Trophoblast cell (in vitro differentiated cells and primary cell): Measurements from ENCODE around the gene MAP3K1. TPM values are rescaled to one million over a fixed set of nuclear protein-coding genes. Genes with fewer than 3 reads are reported as not detected.

Source experiments
- DNase-seq, 2 donors: peaks; one replicate each; pipeline ENCODE4 v3.0.0-alpha.2; 2016
- H2AFZ ChIP-seq: 2 replicates; pipeline ENCODE4 v1.6.1; 2013; ENCODE audit warnings: low read length, moderate library complexity, mild to moderate bottlenecking; ENCODE audit not compliant: insufficient read depth, poor library complexity
- H2AK5ac ChIP-seq: 2 replicates; pipeline ENCODE4 v1.6.1; 2013; ENCODE audit warnings: mild to moderate bottlenecking, low read length
- H2BK120ac ChIP-seq: 2 replicates; pipeline ENCODE4 v1.6.1; 2013; ENCODE audit warnings: low read length, mild to moderate bottlenecking, moderate library complexity; ENCODE audit not compliant: insufficient read depth, poor library complexity
- H2BK12ac ChIP-seq: 2 replicates; pipeline ENCODE4 v1.6.1; 2013; ENCODE audit warnings: mild to moderate bottlenecking, low read length, moderate library complexity
- H2BK5ac ChIP-seq: 2 replicates; pipeline ENCODE4 v1.6.1; 2013; ENCODE audit warnings: low read length, low read depth, moderate library complexity, mild to moderate bottlenecking; ENCODE audit not compliant: poor library complexity
- H3K14ac ChIP-seq: 2 replicates; pipeline ENCODE4 v1.6.1; 2013; ENCODE audit warnings: mild to moderate bottlenecking, low read length
- H3K18ac ChIP-seq: 2 replicates; pipeline ENCODE4 v1.6.1; 2013; ENCODE audit warnings: mild to moderate bottlenecking, low read length
- H3K23ac ChIP-seq: 2 replicates; pipeline ENCODE4 v1.6.1; 2013; ENCODE audit warnings: low read length
- H3K27ac ChIP-seq: 2 replicates; pipeline ENCODE4 v1.5.1; 2013; ENCODE audit warnings: low read depth, mild to moderate bottlenecking, inconsistent platforms, low read length, moderate library complexity
- H3K27me3 ChIP-seq: 2 replicates; pipeline ENCODE4 v1.6.1; 2013; ENCODE audit warnings: inconsistent platforms, mild to moderate bottlenecking, low read length, moderate library complexity; ENCODE audit not compliant: insufficient read depth
- H3K36me3 ChIP-seq, 2 experiments: 1 replicate in 1 of 2; 2 replicates in 1 of 2; pipeline ENCODE4 v1.6.1; 2013; ENCODE audit warnings: low read length in 2 of 2, mild to moderate bottlenecking in 2 of 2, moderate library complexity in 1 of 2; ENCODE audit not compliant: insufficient read depth in 2 of 2, control insufficient read depth in 1 of 2
- H3K4ac ChIP-seq: 2 replicates; pipeline ENCODE4 v1.6.1; 2013; ENCODE audit warnings: low read depth, mild to moderate bottlenecking, low read length, moderate library complexity
- H3K4me1 ChIP-seq, 2 experiments: 1 replicate in 1 of 2; 2 replicates in 1 of 2; pipeline ENCODE4 v1.6.1; 2013; ENCODE audit warnings: low read length in 2 of 2, mild to moderate bottlenecking in 2 of 2, moderate library complexity in 1 of 2; ENCODE audit not compliant: insufficient read depth in 2 of 2, control insufficient read depth in 1 of 2
- H3K4me2 ChIP-seq: 2 replicates; pipeline ENCODE4 v1.6.1; 2013; ENCODE audit warnings: inconsistent platforms, mild to moderate bottlenecking, low read length, moderate library complexity
- H3K4me3 ChIP-seq: 2 replicates; pipeline ENCODE4 v1.5.1; 2013; ENCODE audit warnings: mild to moderate bottlenecking, low read depth, low read length, inconsistent platforms
- H3K79me1 ChIP-seq: one replicate; pipeline ENCODE4 v1.6.1; 2013; ENCODE audit warnings: low read length
- H3K79me2 ChIP-seq: 2 replicates; pipeline ENCODE4 v1.6.1; 2013; ENCODE audit warnings: low read length, mild to moderate bottlenecking; ENCODE audit not compliant: control insufficient read depth, insufficient read depth, poor library complexity
- H3K9ac ChIP-seq: 2 replicates; pipeline ENCODE4 v1.6.1; 2013; ENCODE audit warnings: mild to moderate bottlenecking, low read length
- H3K9me3 ChIP-seq: 2 replicates; pipeline ENCODE4 v1.6.1; 2013; ENCODE audit warnings: low read depth, mild to moderate bottlenecking, control low read depth, inconsistent platforms, low read length; ENCODE audit not compliant: insufficient read depth
- H4K12ac ChIP-seq: 2 replicates; pipeline ENCODE4 v1.6.1; 2013; ENCODE audit warnings: low read depth, mild to moderate bottlenecking, low read length, moderate library complexity
- H4K8ac ChIP-seq: 2 replicates; pipeline ENCODE4 v1.6.1; 2013; ENCODE audit warnings: low read depth, mild to moderate bottlenecking, low read length, moderate library complexity
- H4K91ac ChIP-seq: one replicate; pipeline ENCODE4 v1.6.1; 2013; ENCODE audit warnings: low read depth, mild to moderate bottlenecking, low read length, moderate library complexity
- WGBS: extraction: QIAGEN DNeasy Blood & Tissue Kit; methylation state at CpG from one replicate; pipeline ENCODE4 v1.1.7; 2013; ENCODE audit warnings: missing lambda C conversion rate; ENCODE audit not compliant: insufficient read length, insufficient coverage; ENCODE audit errors: extremely low coverage; 5-methylcytosine and 5-hydroxymethylcytosine counted together
- polyA plus RNA-seq: library from polyadenylated mRNA; stranded (reverse); fragments of 200-250 nt; gene quantifications from 2 replicates; pipeline ENCODE4 v1.2.3, GENCODE V29; 2013

MAP3K1 gene
- polyA plus RNA-seq: 13.4 and 13.5 TPM in 2 replicates

DNA sequence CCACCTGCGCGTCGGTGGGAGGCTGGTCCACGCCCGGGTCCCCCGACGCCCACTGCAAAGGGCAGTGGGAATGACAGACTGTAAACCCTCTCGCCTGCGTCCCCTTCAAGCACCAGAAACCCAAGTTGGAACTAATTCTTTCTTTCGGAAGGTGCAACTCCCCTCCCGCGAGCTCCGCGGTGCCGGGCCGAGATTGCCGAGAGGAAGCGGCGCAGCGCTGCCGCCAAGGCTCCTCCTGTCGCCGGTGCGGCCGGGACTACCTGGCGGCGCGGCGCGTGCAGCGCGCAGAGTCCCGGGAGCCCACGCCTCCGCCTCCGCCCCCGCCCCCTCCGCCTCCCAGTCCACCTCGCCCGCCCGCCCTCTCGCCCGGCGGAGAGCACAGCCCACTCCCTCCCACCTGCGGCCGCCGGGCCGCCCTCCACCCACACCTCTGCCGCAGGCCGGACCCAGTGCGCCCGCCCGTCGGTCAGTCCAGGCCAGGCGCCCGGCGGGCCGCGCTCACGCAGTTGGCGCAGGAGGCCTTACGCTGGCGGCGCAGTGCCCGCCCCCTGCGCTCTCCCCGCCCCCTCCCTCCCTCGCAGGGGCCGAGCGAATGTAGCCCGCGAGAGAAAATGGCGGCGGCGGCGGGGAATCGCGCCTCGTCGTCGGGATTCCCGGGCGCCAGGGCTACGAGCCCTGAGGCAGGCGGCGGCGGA, at the start of gene MAP3K1:
Gene MAP3K1, plus strand, starts transcription at position 587 of the 695 bp plus-strand sequence. Its CDS starts 25 bp downstream, at position 612.
- H2BK12ac ChIP-seq: peak within 1 kb of the TSS; percentile 99
- no peak within 1 kb of the TSS for H3K23ac ChIP-seq
- peaks cover 14% of the 10 kb centered on the region for H3K79me2 ChIP-seq
- H3K27ac ChIP-seq: peak within 1 kb of the TSS; percentile 97
- H3K4me1 ChIP-seq: peaks cover 4 to 8% of the 10 kb centered on the region in 2 experiments
- peak within 1 kb of the TSS; percentile 85 for H3K4ac ChIP-seq
- H2AK5ac ChIP-seq: peak within 1 kb of the TSS; percentile 79
- peak within 1 kb of the TSS; percentile 99 for H4K91ac ChIP-seq
- H3K36me3 ChIP-seq: no peaks in the 10 kb centered on the region
- peak within 1 kb of the TSS; percentile 100 for H3K14ac ChIP-seq
- no peaks in the 10 kb centered on the region for H3K9me3 ChIP-seq
- peak within 1 kb of the TSS; percentile 99 for H3K9ac ChIP-seq
- H2BK5ac ChIP-seq: peak within 1 kb of the TSS; percentile 100
- H4K12ac ChIP-seq: peak within 1 kb of the TSS; percentile 77
- WGBS: no CpG with 5 or more reads among the region's 87 CpGs
- H3K27me3 ChIP-seq: no peaks in the 10 kb centered on the region
- peak within 1 kb of the TSS; percentile 95 for H3K4me2 ChIP-seq
- H3K4me3 ChIP-seq: peak within 1 kb of the TSS; percentile 98
- peak within 1 kb of the TSS; percentile 99 for H4K8ac ChIP-seq
- DNase-seq: peak; percentile 80 to 83
- peaks cover 22% of the 10 kb centered on the region for H3K79me1 ChIP-seq
- H2BK120ac ChIP-seq: peak within 1 kb of the TSS; percentile 96
- H2AFZ ChIP-seq: peak within 1 kb of the TSS; percentile 88
- H3K18ac ChIP-seq: peak within 1 kb of the TSS; percentile 99

DNA sequence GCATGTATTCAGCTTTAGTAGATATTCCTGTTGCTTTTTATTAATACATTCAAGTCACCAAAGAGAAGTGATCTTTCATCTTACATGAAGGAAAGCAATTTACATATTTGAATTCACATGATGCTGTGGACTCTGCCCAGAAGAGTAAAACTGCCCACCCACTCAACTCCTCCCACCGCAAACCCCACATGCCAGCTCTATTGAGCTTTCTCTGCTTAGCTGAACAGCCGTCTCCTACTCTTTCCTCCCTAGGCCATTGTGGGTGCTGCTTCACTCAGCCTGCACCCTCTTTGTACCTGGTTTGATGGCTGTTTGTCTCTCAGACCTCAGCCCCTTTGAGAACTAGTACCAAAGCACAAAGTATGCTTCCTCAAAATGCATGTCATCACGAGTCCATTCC, 48.4 kb upstream of the MAP3K1 start:
- no peak overlapping the region for H3K9ac ChIP-seq
- no peak overlapping the region for H3K4me2 ChIP-seq
- H2BK12ac ChIP-seq: no peak overlapping the region
- H3K79me1 ChIP-seq: peaks cover 4% of the 10 kb centered on the region
- no CpG with 5 or more reads among the region's 3 CpGs for WGBS
- no peaks in the 10 kb centered on the region for H3K36me3 ChIP-seq
- peaks cover 3 to 9% of the 10 kb centered on the region in 2 experiments for H3K4me1 ChIP-seq
- no peak overlapping the region for H3K4me3 ChIP-seq
- H3K18ac ChIP-seq: no peak overlapping the region
- no peaks in the 10 kb centered on the region for H3K27me3 ChIP-seq
- no peak overlapping the region for H2BK120ac ChIP-seq
- no peak overlapping the region for H3K27ac ChIP-seq
- no peaks in the 10 kb centered on the region for H3K9me3 ChIP-seq
- H3K79me2 ChIP-seq: peaks cover 1% of the 10 kb centered on the region
- H2BK5ac ChIP-seq: no peak overlapping the region
- no peak overlapping the region for H2AK5ac ChIP-seq
- H4K12ac ChIP-seq: no peak overlapping the region
- H4K91ac ChIP-seq: no peak overlapping the region
- DNase-seq: no peak
- no peak overlapping the region for H4K8ac ChIP-seq
- H3K4ac ChIP-seq: no peak overlapping the region
- H2AFZ ChIP-seq: no peak overlapping the region
- H3K14ac ChIP-seq: no peak overlapping the region
- no peak overlapping the region for H3K23ac ChIP-seq

DNA sequence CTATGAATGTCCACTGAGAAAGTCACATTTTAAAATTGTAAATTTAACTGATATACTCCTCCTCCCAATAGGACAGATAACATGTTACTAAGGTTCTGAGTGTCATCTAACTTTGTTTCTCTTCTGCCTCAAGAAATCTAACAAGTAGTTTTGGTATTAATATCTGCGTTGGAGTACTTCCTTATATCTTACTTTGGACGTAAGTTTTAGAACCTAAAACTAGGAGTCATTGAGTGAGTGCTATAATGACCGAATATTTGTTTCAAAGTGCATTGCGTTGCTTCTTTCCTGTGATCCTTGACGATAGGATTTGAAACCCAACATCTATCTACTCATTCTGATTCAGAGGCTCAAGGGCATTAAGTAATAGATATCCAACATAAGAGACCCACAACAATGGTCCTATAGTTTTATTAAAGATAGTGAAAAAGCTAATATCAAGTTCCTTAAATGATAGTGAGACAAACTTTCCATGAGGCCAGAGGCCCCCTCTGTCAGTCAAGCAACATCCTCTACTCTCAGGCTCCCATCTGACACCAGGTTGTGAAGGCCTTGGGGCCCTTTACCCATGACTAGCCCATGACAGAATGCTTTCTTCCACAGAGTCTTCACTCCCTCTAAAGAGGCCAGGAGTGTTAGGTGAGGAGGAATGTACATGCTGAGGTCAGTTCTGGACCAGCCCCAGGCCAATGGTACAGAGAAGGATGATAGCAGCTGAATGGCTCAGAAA, 45.3 kb upstream of the MAP3K1 start:
- H3K14ac ChIP-seq: no peak overlapping the region
- H3K27me3 ChIP-seq: no peaks in the 10 kb centered on the region
- H4K12ac ChIP-seq: no peak overlapping the region
- no CpG with 5 or more reads among the region's 5 CpGs for WGBS
- no peak overlapping the region for H2BK5ac ChIP-seq
- H3K9me3 ChIP-seq: no peaks in the 10 kb centered on the region
- H3K4me3 ChIP-seq: no peak overlapping the region
- no peaks in the 10 kb centered on the region for H3K79me1 ChIP-seq
- H2BK120ac ChIP-seq: no peak overlapping the region
- no peaks in the 10 kb centered on the region for H3K4me1 ChIP-seq
- no peak overlapping the region for H2BK12ac ChIP-seq
- H4K91ac ChIP-seq: no peak overlapping the region
- no peaks in the 10 kb centered on the region for H3K79me2 ChIP-seq
- H3K4me2 ChIP-seq: no peak overlapping the region
- H3K9ac ChIP-seq: no peak overlapping the region
- no peak overlapping the region for H3K27ac ChIP-seq
- H4K8ac ChIP-seq: no peak overlapping the region
- H3K23ac ChIP-seq: no peak overlapping the region
- H2AFZ ChIP-seq: no peak overlapping the region
- H3K18ac ChIP-seq: no peak overlapping the region
- no peak overlapping the region for H3K4ac ChIP-seq
- H2AK5ac ChIP-seq: no peak overlapping the region
- no peaks in the 10 kb centered on the region for H3K36me3 ChIP-seq
- no peak for DNase-seq

DNA sequence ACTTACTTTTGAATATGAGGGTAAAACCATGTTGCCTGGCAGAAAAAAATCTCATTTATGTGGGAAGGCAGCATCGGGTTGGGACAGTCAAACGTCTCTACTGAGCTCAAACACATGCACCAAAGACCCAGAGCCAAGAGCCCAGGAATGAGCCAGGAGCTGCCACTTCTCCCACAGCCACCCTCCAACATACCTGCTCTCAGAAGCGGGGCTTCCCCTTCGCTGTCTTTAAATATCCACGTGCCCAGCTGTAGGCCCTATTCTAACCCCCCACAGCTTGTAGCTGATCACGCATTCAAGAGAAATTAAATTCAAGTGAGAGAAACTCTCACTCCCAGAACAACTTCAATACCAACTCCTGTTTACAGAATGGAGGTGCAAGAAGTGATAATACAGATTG, 42.6 kb upstream of the MAP3K1 start:
- Histone ChIP-seq H2BK120ac (no peak overlapping the region), H2BK12ac (no peak overlapping the region), H4K91ac (no peak overlapping the region), H3K9me3 (no peaks in the 10 kb centered on the region), H3K4me2 (no peak overlapping the region), H3K27me3 (no peaks in the 10 kb centered on the region), H3K23ac (no peak overlapping the region), H4K12ac (no peak overlapping the region), H3K27ac (no peak overlapping the region), H2BK5ac (no peak overlapping the region), H3K79me2 (no peaks in the 10 kb centered on the region), H3K79me1 (no peaks in the 10 kb centered on the region), H3K14ac (no peak overlapping the region), H3K4me3 (no peak overlapping the region), H3K36me3 (no peaks in the 10 kb centered on the region), H3K4ac (no peak overlapping the region), H2AK5ac (no peak overlapping the region), H3K9ac (no peak overlapping the region), H3K4me1 (no peaks in the 10 kb centered on the region), H2AFZ (no peak overlapping the region), H4K8ac (no peak overlapping the region), H3K18ac (no peak overlapping the region)
- no peak for DNase-seq
- WGBS: no CpG with 5 or more reads among the region's 6 CpGs
